IMR-90 (cell line): ENCODE measurements around the gene TANGO2. TPM values are rescaled to one million over a fixed set of nuclear protein-coding genes. Genes with fewer than 3 reads are reported as not detected.

Experiments
- ATAC-seq: fragments of 200-7000 bp; cut with Tn5 transposase; 2 replicates; pipeline ENCODE4 v1.9.1; 2020; ENCODE audit warnings: low read depth, mild to moderate bottlenecking, moderate library complexity
- BruUV-seq: library from RNA; stranded (reverse); fragments of 400-500 nt; replicated peaks from 2 replicates; lab custom pipeline; 2021; lab: Mats Ljungman, UMichigan
- CTCF ChIA-PET: fragments of 300-600 bp; formaldehyde crosslinking; extraction: SDS; loops from one replicate; lab custom pipeline; 2021; ENCODE audit warnings: antibody characterized with exemption; lab: Yijun Ruan, JAX
- POLR2A ChIA-PET: fragments of 300-600 bp; sonication (Branson Sonifier 250); formaldehyde crosslinking; loops from one replicate; lab custom pipeline; 2022; ENCODE audit warnings: antibody characterized with exemption; ENCODE audit not compliant: unreplicated experiment; lab: Charles Lee
- DNase-seq: peaks from one replicate; pipeline ENCODE4 v3.0.0; 2013
- H2AFZ ChIP-seq: replicated peaks from 2 replicates; pipeline ENCODE3; 2013; ENCODE audit warnings: low read length, mild to moderate bottlenecking; ENCODE audit not compliant: poor library complexity
- H2AK5ac ChIP-seq: 2 replicates; pipeline ENCODE4 v1.6.1; 2013; ENCODE audit warnings: low read depth, low read length, inconsistent platforms
- H2AK9ac ChIP-seq: replicated peaks from 2 replicates; pipeline ENCODE3; 2013; ENCODE audit warnings: mild to moderate bottlenecking, low read depth, low read length, moderate library complexity; ENCODE audit not compliant: poor library complexity
- H2BK120ac ChIP-seq: 2 replicates; pipeline ENCODE4 v1.6.1; 2013; ENCODE audit warnings: low read depth, low read length, inconsistent platforms
- H2BK15ac ChIP-seq: 3 replicates; pipeline ENCODE4 v1.6.1; 2013; ENCODE audit warnings: low read depth, low read length, inconsistent platforms
- H2BK20ac ChIP-seq: 2 replicates; pipeline ENCODE4 v1.6.1; 2013; ENCODE audit warnings: low read depth, mild to moderate bottlenecking, inconsistent platforms, low read length, moderate library complexity
- H2BK5ac ChIP-seq: 2 replicates; pipeline ENCODE4 v1.6.1; 2013; ENCODE audit warnings: mild to moderate bottlenecking, low read depth, low read length, inconsistent platforms; ENCODE audit not compliant: poor library complexity, severe bottlenecking
- H3K14ac ChIP-seq: replicated peaks from 2 replicates; pipeline ENCODE4 v1.6.1; 2013; ENCODE audit warnings: low read depth, low read length, inconsistent platforms
- H3K18ac ChIP-seq: 2 replicates; pipeline ENCODE4 v1.6.1; 2013; ENCODE audit warnings: low read depth, low read length, control low read depth
- H3K23ac ChIP-seq: 2 replicates; pipeline ENCODE4 v1.6.1; 2013; ENCODE audit warnings: low read depth, low read length, inconsistent platforms
- H3K27ac ChIP-seq: 2 replicates; pipeline ENCODE4 v1.5.1; 2013; ENCODE audit warnings: mild to moderate bottlenecking, control low read depth, low read length; ENCODE audit not compliant: insufficient read depth
- H3K27me3 ChIP-seq: 2 replicates; pipeline ENCODE4 v1.6.1; 2013; ENCODE audit warnings: low read length; ENCODE audit not compliant: control insufficient read depth, insufficient read depth
- H3K36me3 ChIP-seq: 2 replicates; pipeline ENCODE4 v1.6.1; 2013; ENCODE audit warnings: low read length, mixed read lengths; ENCODE audit not compliant: control insufficient read depth, insufficient read depth
- H3K4ac ChIP-seq: 2 replicates; pipeline ENCODE4 v1.6.1; 2013; ENCODE audit warnings: low read depth, low read length, inconsistent platforms
- H3K4me1 ChIP-seq: 2 replicates; pipeline ENCODE4 v1.6.1; 2013; ENCODE audit warnings: low read length, mixed read lengths; ENCODE audit not compliant: control insufficient read depth, insufficient read depth
- H3K4me2 ChIP-seq: 2 replicates; pipeline ENCODE4 v1.6.1; 2013; ENCODE audit warnings: low read depth, mild to moderate bottlenecking, control low read depth, low read length, moderate library complexity
- H3K4me3 ChIP-seq: 2 replicates; pipeline ENCODE4 v1.5.1; 2013; ENCODE audit warnings: low read depth, mild to moderate bottlenecking, control low read depth, low read length, moderate library complexity; ENCODE audit not compliant: insufficient read depth
- H3K56ac ChIP-seq: 2 replicates; pipeline ENCODE4 v1.6.1; 2013; ENCODE audit warnings: low read length, inconsistent platforms; ENCODE audit not compliant: insufficient read depth; ENCODE audit errors: extremely low read depth
- H3K79me1 ChIP-seq, 2 experiments: 2 replicates each; pipeline ENCODE4 v1.6.1; 2013; ENCODE audit warnings: low read length in 2 of 2, inconsistent platforms in 1 of 2, low read depth in 1 of 2
- H3K9ac ChIP-seq: 2 replicates; pipeline ENCODE4 v1.6.1; 2013; ENCODE audit warnings: low read depth, low read length, control low read depth
- H3K9me1 ChIP-seq: 2 replicates; pipeline ENCODE4 v1.6.1; 2013; ENCODE audit warnings: low read length, inconsistent platforms; ENCODE audit not compliant: insufficient read depth
- H3K9me3 ChIP-seq: 2 replicates; pipeline ENCODE4 v1.6.1; 2013; ENCODE audit warnings: low read length; ENCODE audit not compliant: control insufficient read depth, insufficient read depth
- H4K20me1 ChIP-seq: 2 replicates; pipeline ENCODE4 v1.6.1; 2013; ENCODE audit warnings: low read length, inconsistent platforms; ENCODE audit not compliant: insufficient read depth
- H4K5ac ChIP-seq: 2 replicates; pipeline ENCODE4 v1.6.1; 2013; ENCODE audit warnings: mild to moderate bottlenecking, low read depth, low read length, control low read depth
- H4K8ac ChIP-seq, 2 experiments: 2 replicates each; pipeline ENCODE4 v1.6.1; 2013; ENCODE audit warnings: low read depth in 2 of 2, low read length in 2 of 2, control low read depth in 1 of 2, inconsistent platforms in 1 of 2
- H4K91ac ChIP-seq: 2 replicates; pipeline ENCODE4 v1.6.1; 2013; ENCODE audit warnings: low read depth, low read length, inconsistent platforms; ENCODE audit not compliant: insufficient read depth
- CHD1 ChIP-seq: IDR thresholded peaks from 2 replicates; pipeline ENCODE4 v1.6.1; 2012; ENCODE audit warnings: low read depth, low read length, improper control_type of control experiment
- FOS ChIP-seq: fragments of 150-350 bp; IDR thresholded peaks from 2 replicates; pipeline ENCODE4 v1.6.1; 2016; ENCODE audit warnings: low read depth, low read length
- MAFK ChIP-seq: IDR thresholded peaks from 2 replicates; pipeline ENCODE4 v1.6.1; 2012; ENCODE audit warnings: low read depth, low read length, improper control_type of control experiment
- MXI1 ChIP-seq: IDR thresholded peaks from 2 replicates; pipeline ENCODE4 v1.6.1; 2012; ENCODE audit warnings: low read depth, mild to moderate bottlenecking, low read length, moderate library complexity, borderline replicate concordance
- NFE2L2 ChIP-seq: fragments of 150-350 bp; IDR thresholded peaks from 2 replicates; pipeline ENCODE4 v1.6.1; 2016; ENCODE audit warnings: low read depth, mild to moderate bottlenecking, low read length
- POLR2A ChIP-seq: IDR thresholded peaks from 2 replicates; pipeline ENCODE4 v1.6.1; 2012; ENCODE audit warnings: mild to moderate bottlenecking, low read depth, low read length
- RAD21 ChIP-seq: IDR thresholded peaks from 2 replicates; pipeline ENCODE4 v1.6.1; 2012; ENCODE audit warnings: low read length, improper control_type of control experiment
- RCOR1 ChIP-seq: IDR thresholded peaks from 2 replicates; pipeline ENCODE4 v1.6.1; 2012; ENCODE audit warnings: mild to moderate bottlenecking, low read length, improper control_type of control experiment; ENCODE audit not compliant: insufficient replicate concordance
- RFX5 ChIP-seq: IDR thresholded peaks from 2 replicates; pipeline ENCODE4 v1.8.0; 2012; ENCODE audit warnings: low read depth, mild to moderate bottlenecking, low read length, moderate library complexity
- USF2 ChIP-seq: fragments of 150-350 bp; IDR thresholded peaks from 2 replicates; pipeline ENCODE4 v1.6.1; 2017; ENCODE audit warnings: mild to moderate bottlenecking, antibody characterized with exemption, low read length, low read depth
- WGBS, 2 experiments: methylation state at CpG; one replicate each; pipeline versions ENCODE4 v1.1.5 to v1.1.7; 2013; ENCODE audit warnings: missing lambda C conversion rate in 2 of 2; ENCODE audit not compliant: insufficient read length in 1 of 2; ENCODE audit errors: extremely low coverage in 2 of 2; 5-methylcytosine and 5-hydroxymethylcytosine counted together
- dilution Hi-C: fragments of 300-500 bp; cut with HindIII; formaldehyde crosslinking; loops from one replicate; pipeline ENCODE4 v1.14.3; 2018; ENCODE audit warnings: low sequenced_read_pairs; ENCODE audit not compliant: unreplicated experiment
- in situ Hi-C: fragments of 300-500 bp; cut with MboI; formaldehyde crosslinking; loops from 3 replicates; pipeline ENCODE4 v1.14.3; 2019; ENCODE audit warnings: low sequenced_read_pairs, inconsistent platforms, mixed read lengths
- intact Hi-C: fragments of 100-400 bp; cut with micrococcal nuclease; formaldehyde crosslinking; loops from 2 replicates; pipeline ENCODE4 v1.10.0; 2022
- polyA plus RNA-seq, 3 experiments: library from polyadenylated mRNA; depleted of rRNA; stranded (reverse); fragments of >200 nt; gene quantifications; 2 replicates each; pipeline ENCODE4 v1.2.3, GENCODE V29; 2012; ENCODE audit warnings: low replicate concordance in 1 of 3
- total RNA-seq: library from RNA; depleted of rRNA; stranded (reverse); fragments of >200 nt; gene quantifications from 2 replicates; pipeline ENCODE4 v1.2.3, GENCODE V29; 2012

Gene TANGO2
- total and polyA plus RNA-seq, 2 of the 4 experiments (the other 2 are of a cell fraction): 45.1 to 75.1 TPM

DNA sequence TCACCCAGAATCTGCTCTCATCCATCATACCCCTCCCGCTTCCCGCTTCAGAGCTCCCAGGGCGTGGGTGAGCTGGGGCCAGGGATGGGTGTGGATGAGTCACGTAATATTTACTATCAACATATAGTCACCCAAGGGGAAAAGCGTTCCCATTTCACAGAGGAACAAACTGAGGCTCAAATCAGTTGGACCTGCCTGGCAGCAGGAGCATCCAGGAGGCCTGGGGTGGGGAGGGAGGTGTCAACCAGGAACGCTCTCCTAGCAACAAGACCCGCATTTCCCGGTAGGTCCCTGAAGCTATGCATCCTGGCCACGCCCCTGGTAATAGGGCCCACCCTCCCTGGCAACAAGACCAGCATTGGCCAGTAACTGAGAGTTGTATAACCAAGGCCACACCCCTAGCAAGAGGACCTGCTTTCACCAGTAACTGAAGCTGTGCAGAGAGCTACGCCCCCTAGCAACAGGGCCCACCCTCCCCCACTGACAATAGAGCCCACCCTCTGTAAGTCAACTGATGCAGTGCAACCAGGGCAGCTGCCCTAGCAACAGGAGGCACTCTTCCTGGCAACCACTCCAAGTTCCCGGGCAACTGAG lies 46.5 kb upstream of the TANGO2 start:
- Histone ChIP-seq H2BK20ac (no peak overlapping the region), H2BK5ac (no peak overlapping the region), H3K27me3 (no peaks in the 10 kb centered on the region), H3K9me1 (no peaks in the 10 kb centered on the region), H2AK5ac (no peak overlapping the region), H4K91ac (no peak overlapping the region), H3K79me1 (no peaks in the 10 kb centered on the region), H2AFZ (no peak overlapping the region), H3K4ac (no peak overlapping the region), H3K4me2 (no peak overlapping the region), H3K4me3 (no peak overlapping the region), H3K18ac (no peak overlapping the region), H2BK120ac (no peak overlapping the region), H3K23ac (no peak overlapping the region), H4K8ac (no peak overlapping the region), H3K4me1 (0 out of 2 replicates have a peak, but pooled peaks cover 1% of the 10 kb centered on the region), H3K9me3 (no peaks in the 10 kb centered on the region), H3K9ac (no peak overlapping the region), H3K14ac (no peak overlapping the region), H4K5ac (no peak overlapping the region), H3K56ac (no peak overlapping the region), H4K20me1 (peaks cover 18% of the 10 kb centered on the region), H3K27ac (no peak overlapping the region), H2BK15ac (no peak overlapping the region), H2AK9ac (peak overlapping the region; percentile 58), H3K36me3 (peaks cover 25% of the 10 kb centered on the region)
- intact Hi-C loops (no loop called here), dilution Hi-C loops (no loop called here), in situ Hi-C loops (loop anchor here (5.0 kb wide), 1 partner anchor 38 kb away; no protein-coding TSS in a partner anchor)
- TF ChIP-seq RFX5 (peak; percentile 58), POLR2A (no peak), CHD1 (no peak), RAD21 (no peak), RCOR1 (peak; percentile 59), FOS (no peak), NFE2L2 (no peak), USF2 (no peak), MAFK (no peak), MXI1 (no peak)
- DNase-seq: peak; percentile 51
- ChIA-PET POLR2A (no interaction called here), CTCF (no interaction called here)
- BruUV-seq: no TSS peak
- ATAC-seq: peak; percentile 35
- 13% methylated on average over 1 of the region's 11 CpGs; no CpG with 5 or more reads in 1 of the 2 experiments for WGBS, 2 experiments
